CD4-positive, alpha-beta T cell treated with Interleukin-1 beta for 1 hour (primary cell): ENCODE measurements around the gene PGA4.
"Not testable (repeated sequence)": the region's sequence is repeated elsewhere in the genome, so short reads cannot be mapped to it uniquely, and the experiment has no call there.

ENCODE experiments used
- DNase-seq, 2 donors: peaks; one replicate each; pipeline ENCODE4 v3.0.0-alpha.2; 2020 to 2022

PGA4 gene

DNA sequence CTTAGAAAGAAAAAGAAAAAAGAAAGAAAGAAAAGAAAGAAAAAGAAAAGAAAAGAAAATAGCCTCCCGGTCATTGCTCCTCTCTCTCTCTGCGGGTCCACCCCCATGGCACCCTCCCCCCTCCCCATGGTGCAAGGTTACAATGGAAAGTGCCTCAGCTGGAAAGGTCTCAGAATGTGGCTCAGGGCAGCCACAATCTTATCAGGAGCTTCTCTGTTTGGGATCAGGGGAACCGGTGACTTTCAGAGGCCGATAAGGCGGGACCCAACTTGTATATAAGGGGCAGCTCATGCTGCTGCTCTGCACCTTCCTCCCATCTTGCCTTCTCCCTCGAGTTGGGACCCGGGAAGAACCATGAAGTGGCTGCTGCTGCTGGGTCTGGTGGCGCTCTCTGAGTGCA lies at the start of gene PGA4:
TSS of gene PGA4 (plus strand) at position 301 of the 400 bp plus-strand sequence. CDS start at position 355, 54 bp downstream.
- DNase-seq: not testable (repeated sequence)

GRCh38 chr11:61172356-61172755 lies 49.8 kb upstream of the PGA4 start:
- DNase-seq: no peak

GRCh38 chr11:61172888-61173287 lies 49.3 kb upstream of the PGA4 start:
- no peak for DNase-seq

GRCh38 chr11:61173456-61173855 lies 48.7 kb upstream of the PGA4 start:
- no peak for DNase-seq

DNA sequence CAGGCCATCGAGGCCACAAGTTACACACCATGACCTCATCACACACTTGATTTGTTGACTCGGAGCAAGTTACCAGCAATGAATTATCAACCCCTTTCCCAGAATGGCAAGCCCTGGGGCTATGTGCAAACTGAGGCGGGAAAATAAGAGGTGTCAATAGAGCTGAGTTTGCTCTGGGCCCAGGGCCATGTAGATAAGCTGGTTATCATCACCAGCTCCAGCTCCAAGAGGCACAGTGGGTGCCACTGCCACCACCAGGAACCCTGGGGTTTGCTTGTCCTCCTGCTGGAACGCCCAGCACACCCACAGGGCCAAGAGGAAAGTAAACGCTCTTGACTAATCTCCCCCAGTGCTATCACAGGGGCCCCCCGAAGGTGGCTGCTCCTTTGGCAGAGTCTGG lies 47.9 kb upstream of the PGA4 start:
- no peak for DNase-seq

DNA sequence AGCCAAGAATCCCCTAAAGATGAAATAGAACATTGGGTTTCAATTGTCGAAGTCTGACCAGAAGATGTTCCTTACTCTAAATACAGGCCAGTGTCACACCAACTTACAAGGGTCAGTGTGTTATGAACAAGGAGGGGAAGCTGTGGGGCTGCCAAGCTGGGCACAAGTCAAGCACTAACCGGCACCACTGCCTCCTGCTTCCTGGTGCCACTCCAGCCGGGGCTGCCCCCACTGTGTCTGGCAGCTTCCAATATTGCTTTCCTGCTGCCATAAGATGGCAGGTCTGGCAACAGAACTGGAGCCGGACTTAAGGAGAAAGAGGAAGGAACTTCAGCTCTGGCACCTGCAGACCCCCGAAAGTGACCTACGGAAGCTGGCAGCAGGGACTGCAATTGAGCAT lies 47.2 kb upstream of the PGA4 start:
- DNase-seq: no peak

DNA sequence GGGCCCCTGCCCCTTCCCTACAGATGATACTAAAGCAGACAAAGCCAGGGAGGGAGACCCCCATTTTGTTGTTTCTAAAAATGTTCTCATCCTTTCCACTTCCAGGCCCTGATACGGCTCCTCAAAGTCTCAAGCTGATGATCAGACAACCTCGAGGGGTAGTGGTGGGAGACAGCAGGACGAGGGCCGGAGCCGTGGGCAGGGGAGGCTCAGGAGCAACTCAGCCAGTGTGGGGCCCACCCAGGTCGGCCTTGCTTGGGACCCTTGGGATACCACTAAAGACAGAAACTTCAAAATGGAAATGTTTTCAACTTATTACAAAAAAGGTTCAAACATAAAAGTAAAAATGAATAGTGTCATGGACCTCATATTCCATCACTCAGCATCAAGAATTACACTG lies 45.7 kb upstream of the PGA4 start:
- no peak for DNase-seq

GRCh38 chr11:61180205-61180604 lies 41.9 kb upstream of the PGA4 start:
- not testable (repeated sequence) for DNase-seq

DNA sequence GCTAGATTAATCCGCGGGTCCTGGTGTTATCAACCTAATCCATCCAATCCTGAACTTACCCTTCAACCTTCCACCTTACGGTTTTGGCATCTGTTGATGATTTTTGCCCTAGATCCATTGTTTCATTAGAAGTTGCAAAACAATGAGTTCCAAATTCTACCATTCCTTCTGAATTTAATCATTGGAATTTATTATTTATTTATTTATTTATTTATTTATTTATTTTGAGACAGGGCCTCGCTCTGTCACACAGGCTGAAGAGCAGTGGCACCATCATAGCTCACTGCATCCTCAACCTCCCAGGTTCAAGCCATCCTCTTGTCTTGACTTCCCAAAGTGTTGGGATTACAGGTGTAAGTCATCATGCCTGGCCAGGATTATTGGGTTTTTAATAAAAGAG lies 40.7 kb upstream of the PGA4 start:
- DNase-seq: no peak

DNA sequence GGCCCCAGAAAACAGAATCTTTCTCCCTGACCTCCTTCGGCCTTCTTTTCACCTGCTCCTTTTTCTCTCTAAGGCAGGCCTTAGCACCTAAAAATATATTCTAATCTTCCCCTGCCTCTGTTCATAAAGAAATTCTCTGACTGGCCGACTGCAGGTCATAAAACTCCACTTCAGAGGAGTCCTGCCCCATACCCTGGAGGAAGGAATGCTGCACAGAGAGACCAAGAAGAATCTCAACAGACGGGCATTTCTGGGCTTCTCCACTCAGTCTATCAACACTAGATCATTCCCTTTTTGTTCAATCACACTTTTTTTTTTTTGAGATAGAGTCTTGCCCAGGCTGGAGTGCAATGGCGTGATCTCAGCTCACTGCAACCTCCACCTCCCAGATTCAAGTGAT lies 38.5 kb upstream of the PGA4 start:
- no peak for DNase-seq

GRCh38 chr11:61186504-61186903 lies 35.6 kb upstream of the PGA4 start:
- no peak for DNase-seq

DNA sequence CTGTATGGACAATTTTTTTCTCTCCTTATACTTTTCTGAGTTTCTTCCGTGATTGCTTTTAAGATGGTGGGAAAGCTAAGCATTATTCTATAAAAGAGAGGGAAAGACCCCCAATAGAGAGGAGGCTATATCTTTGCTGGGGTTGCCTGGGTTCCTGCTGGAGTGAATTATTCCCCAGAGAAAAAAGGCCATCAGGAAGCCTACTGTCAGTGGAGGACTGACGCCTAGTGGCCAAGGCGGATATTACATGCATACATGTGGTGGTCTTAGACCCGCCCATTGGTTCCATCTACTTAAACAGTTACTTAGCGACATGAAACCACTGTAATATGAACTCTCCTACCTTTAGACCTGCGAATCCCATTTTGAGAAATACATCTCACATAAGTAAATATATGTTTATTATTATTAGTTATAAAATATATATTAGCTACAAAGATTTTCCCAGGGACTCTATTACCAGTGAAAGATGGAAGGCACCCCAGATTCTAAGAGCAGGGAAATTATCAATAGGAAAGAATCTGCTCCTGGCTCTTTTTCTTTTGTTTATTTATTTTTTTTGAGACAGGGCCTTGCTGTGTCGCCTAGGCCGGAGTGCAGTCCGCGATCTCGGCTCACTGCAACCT lies 34.5 kb upstream of the PGA4 start:
- DNase-seq: peak; percentile 76 to 79

DNA sequence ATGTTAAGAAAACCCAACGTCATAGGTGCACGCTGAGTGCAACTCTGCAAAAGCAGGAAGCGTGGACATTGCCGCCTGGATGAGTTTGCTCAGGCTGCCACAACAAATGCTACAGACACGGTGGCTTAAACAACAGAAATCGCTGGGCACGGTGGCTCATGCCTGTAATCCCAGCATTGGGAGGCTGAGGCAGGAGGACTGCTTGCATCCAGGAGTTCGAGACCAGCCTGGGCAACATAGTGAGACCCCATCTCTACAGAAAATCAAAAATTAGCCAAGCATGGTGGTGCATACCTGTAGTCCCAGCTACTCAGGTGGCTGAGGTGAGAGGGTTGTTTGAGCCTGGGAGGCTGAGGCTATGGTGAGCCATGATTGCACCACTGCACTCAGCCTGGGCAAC lies 32.2 kb upstream of the PGA4 start:
- no peak for DNase-seq

GRCh38 chr11:61193596-61193995 lies 28.6 kb upstream of the PGA4 start:
- DNase-seq: no peak

DNA sequence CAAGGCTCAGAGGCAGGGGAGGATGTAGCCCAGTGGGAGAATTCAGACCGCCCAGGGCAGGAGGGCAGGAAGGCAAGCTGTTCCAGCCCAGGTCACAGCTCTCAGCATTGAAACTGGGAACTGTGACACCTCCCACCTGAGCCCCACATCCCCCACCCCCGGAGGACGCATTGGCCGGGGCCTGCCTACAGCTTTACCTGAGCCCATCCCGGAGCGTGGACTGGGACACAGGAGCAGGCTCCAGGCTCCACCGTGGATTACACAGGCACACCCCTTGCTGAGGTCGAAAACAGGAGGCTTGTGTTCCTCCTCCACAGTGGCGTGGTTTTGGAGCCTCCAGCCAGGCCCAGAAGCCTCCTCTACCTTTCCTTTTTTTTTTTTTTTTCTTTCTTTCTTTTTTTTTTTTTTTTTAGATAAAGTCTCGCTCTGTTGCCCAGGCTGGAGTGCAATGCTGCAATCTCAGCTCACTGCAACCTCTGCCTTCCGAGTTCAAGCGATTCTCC lies 27.9 kb upstream of the PGA4 start:
- no peak for DNase-seq

DNA sequence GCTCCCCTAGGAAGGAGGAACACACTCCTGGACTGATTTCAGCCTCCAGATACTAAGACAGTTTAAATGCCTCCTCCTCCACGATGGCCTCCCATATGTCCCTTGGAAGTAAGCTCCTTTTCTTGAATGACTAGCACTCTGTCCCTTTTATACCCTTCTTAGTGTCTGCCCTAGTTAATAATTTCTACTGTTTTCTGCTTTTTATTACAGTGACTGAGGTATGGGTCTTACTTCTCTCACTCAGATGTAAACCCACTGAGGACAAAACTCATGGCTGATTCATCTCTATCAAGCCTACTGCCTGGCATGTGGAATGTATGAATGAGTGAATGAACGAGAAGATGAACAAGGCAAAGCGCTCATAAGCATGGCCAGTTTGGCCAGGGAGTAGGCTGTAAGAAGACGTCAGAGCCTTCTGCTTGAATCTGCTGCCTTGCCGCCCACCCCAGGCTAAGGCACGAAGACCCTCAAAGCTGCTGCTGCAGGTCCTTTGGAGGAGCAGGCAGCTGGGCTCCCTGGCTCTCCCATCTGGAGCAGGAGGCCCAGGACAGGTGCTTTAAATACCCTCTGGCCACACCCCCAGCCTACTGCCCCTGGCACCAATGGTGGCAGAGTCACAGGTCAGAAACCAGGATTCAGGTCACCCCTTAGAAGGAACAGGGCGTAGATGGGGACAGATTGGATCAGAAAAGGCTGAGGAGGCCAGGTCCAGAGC lies 27.0 kb upstream of the PGA4 start:
- no peak for DNase-seq

DNA sequence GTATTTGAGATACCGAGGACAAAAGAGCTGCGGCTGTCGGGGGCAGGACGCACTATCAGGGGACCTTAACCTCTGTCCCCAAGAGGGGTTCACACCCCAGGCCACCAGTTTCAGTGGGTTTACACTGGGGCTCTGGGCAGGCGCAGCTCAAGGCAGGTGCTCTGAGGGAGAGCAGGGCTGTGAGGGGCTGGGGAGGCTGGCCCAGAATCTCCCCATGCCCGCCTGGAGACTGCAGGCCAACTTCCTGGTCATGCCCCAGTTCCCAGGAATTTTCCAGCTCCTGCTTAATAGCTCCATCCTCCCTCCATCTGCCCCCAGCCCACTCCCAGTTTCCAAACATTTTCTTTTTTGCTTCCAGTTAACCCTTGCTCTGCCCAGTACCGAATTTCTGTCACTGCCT lies 26.4 kb upstream of the PGA4 start:
- no peak for DNase-seq

- DNase-seq: no peak
Observed at GRCh38 chr11:61198361-61198760, 23.8 kb upstream of the PGA4 start.

DNA sequence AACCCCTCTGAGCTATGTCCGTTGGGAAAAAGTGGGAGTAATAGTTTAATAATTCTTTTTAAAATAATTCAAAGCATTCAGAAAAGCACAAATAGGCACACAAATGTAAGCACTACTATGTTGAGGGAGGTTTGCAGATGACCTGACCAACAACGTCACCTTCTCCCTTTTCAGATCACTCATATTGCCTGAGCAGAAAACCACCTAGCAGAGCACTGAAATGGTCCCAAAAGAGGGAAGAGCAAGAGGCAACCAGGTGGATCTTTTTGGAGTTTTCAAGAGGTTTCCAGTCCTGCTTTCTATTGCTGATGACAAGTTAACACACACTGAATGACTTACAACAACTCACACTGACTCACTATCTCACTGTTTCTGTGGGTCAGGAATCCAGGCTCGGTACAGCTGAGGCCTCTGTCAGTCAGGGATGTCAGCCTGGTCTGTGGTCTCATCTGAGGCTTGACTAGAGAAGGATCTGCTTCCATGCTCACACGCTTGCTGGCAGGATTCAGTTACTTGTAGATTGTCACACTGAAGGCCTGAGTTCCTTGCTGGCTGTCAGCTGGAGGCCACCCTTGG lies 23.1 kb upstream of the PGA4 start:
- no peak for DNase-seq

DNA sequence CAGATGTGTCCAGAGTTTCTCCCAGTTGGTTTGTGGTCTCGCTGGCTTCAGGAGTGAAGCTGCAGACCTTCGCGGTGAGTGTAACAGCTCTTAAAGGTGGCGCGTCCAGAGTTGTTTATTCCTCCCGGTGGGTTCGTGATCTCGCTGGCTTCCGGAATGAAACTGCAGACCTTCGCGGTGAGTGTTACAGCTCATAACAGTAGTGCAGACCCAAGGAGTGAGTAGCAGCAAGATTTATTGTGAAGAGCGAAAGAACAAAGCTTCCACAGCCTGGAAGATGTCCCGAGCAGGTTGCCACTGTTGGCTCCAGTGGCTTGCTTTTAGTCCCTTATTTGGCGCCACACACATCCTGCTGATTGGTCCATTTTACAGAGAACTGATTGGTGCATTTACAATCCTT lies 20.7 kb upstream of the PGA4 start:
- DNase-seq: no peak

- not testable (repeated sequence) for DNase-seq
Observed at GRCh38 chr11:61202950-61203746, 19.0 kb upstream of the PGA4 start, which contains the start of gene PGA3. PGA3 (plus strand) TSS chr11:61203515; CDS start chr11:61203565, 50 bp downstream.

- not testable (repeated sequence) for DNase-seq
Observed at GRCh38 chr11:61203873-61204272, 18.3 kb upstream of the PGA4 start.

- DNase-seq: not testable (repeated sequence)
Observed at GRCh38 chr11:61204502-61205059, 17.6 kb upstream of the PGA4 start.
